ENCODE results near the gene CDCA8. TPM values are rescaled to one million over a fixed set of nuclear protein-coding genes. Genes with fewer than 3 reads are reported as not detected.

Gene CDCA8
- total and polyA plus RNA-seq, 9 of the 15 experiments (the other 6 are each of a cell fraction or from before 2014, with no cell fraction given) = 26.4 to 148 (median 81.8) TPM

DNA sequence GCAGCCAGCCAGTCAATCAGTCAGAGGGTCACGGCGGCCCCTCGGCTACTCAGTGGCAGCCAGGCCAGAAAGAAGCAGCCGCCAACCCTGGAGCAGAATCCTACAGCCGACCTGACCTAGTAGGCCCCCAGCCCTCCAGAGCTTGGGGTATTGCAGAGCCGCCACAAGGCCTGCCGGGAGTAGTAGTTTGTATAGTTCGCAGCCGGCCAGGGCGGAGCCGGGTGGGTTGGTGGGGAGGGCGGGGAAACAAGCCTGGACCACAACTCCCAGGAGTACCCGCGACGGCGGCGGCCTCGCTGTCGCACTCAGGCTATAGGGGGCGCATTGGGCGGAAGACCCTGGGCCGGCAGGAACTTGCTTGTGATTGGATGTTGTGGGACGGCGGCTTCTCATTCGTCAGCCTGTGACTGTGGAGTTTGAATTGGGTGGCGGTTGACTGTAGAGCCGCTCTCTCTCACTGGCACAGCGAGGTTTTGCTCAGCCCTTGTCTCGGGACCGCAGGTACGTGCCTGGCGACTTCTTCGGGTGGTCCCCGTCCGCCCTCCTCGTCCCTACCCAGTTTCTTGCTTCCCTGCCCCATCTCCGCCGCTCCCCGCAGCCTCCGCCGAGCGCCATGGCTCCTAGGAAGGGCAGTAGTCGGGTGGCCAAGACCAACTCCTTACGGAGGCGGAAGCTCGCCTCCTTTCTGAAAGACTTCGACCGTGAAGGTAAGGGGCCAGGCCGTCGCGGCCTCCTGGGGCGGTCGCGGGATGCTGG is at the start of gene CDCA8 (continued):
- TF ChIP-seq, protein P1, sequence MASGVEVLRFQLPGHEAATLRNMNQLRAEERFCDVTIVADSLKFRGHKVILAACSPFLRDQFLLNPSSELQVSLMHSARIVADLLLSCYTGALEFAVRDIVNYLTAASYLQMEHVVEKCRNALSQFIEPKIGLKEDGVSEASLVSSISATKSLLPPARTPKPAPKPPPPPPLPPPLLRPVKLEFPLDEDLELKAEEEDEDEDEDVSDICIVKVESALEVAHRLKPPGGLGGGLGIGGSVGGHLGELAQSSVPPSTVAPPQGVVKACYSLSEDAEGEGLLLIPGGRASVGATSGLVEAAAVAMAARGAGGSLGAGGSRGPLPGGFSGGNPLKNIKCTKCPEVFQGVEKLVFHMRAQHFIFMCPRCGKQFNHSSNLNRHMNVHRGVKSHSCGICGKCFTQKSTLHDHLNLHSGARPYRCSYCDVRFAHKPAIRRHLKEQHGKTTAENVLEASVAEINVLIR (CRISPR knock-in tag; IDR thresholded peaks at IDR 0.05) = peak; percentile 81
- TF ChIP-seq, protein P2, sequence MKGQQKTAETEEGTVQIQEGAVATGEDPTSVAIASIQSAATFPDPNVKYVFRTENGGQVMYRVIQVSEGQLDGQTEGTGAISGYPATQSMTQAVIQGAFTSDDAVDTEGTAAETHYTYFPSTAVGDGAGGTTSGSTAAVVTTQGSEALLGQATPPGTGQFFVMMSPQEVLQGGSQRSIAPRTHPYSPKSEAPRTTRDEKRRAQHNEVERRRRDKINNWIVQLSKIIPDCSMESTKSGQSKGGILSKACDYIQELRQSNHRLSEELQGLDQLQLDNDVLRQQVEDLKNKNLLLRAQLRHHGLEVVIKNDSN (CRISPR knock-in tag; IDR thresholded peaks at IDR 0.05) = peak; percentile 48
- peak; percentile 71 for TF ChIP-seq POU5F1 (IDR thresholded peaks at IDR 0.05; ENCODE audit: borderline replicate concordance, low read depth, low read length, partially characterized antibody)
- TF ChIP-seq, protein P3, sequence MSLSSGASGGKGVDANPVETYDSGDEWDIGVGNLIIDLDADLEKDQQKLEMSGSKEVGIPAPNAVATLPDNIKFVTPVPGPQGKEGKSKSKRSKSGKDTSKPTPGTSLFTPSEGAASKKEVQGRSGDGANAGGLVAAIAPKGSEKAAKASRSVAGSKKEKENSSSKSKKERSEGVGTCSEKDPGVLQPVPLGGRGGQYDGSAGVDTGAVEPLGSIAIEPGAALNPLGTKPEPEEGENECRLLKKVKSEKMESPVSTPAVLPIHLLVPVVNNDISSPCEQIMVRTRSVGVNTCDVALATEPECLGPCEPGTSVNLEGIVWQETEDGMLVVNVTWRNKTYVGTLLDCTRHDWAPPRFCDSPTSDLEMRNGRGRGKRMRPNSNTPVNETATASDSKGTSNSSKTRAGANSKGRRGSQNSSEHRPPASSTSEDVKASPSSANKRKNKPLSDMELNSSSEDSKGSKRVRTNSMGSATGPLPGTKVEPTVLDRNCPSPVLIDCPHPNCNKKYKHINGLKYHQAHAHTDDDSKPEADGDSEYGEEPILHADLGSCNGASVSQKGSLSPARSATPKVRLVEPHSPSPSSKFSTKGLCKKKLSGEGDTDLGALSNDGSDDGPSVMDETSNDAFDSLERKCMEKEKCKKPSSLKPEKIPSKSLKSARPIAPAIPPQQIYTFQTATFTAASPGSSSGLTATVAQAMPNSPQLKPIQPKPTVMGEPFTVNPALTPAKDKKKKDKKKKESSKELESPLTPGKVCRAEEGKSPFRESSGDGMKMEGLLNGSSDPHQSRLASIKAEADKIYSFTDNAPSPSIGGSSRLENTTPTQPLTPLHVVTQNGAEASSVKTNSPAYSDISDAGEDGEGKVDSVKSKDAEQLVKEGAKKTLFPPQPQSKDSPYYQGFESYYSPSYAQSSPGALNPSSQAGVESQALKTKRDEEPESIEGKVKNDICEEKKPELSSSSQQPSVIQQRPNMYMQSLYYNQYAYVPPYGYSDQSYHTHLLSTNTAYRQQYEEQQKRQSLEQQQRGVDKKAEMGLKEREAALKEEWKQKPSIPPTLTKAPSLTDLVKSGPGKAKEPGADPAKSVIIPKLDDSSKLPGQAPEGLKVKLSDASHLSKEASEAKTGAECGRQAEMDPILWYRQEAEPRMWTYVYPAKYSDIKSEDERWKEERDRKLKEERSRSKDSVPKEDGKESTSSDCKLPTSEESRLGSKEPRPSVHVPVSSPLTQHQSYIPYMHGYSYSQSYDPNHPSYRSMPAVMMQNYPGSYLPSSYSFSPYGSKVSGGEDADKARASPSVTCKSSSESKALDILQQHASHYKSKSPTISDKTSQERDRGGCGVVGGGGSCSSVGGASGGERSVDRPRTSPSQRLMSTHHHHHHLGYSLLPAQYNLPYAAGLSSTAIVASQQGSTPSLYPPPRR (CRISPR knock-in tag; IDR thresholded peaks at IDR 0.05; ENCODE audit: borderline replicate concordance) = 0 out of 2 replicates have a peak, but pooled peaks have one; percentile 76
- TF ChIP-seq RNF2 (IDR thresholded peaks at IDR 0.05) = peak; percentile 54; the same call in 1 of the 2 replicates
- TF ChIP-seq ZNF282 (CRISPR knock-in tag; IDR thresholded peaks at IDR 0.05) = 0 out of 2 replicates have a peak, but pooled peaks have one; percentile 90
- peak; percentile 68 for TF ChIP-seq CC2D1A (IDR thresholded peaks at IDR 0.05)
- TF ChIP-seq POLR2H (tag; IDR thresholded peaks at IDR 0.05; ENCODE audit: low read depth) = 0 out of 2 replicates have a peak, but pooled peaks have one; percentile 57
- peak; percentile 82; the same call in 1 of the 2 replicates for TF ChIP-seq ATF7 (IDR thresholded peaks at IDR 0.05)
- TF ChIP-seq PCBP1 (IDR thresholded peaks at IDR 0.05; ENCODE audit: low read depth, low read length, poor library complexity, severe bottlenecking) = peak; percentile 70
- no peak for TF ChIP-seq ZKSCAN8 (CRISPR knock-in tag; IDR thresholded peaks at IDR 0.05)
- TF ChIP-seq, protein P4, sequence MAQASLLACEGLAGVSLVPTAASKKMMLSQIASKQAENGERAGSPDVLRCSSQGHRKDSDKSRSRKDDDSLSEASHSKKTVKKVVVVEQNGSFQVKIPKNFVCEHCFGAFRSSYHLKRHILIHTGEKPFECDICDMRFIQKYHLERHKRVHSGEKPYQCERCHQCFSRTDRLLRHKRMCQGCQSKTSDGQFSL (CRISPR knock-in tag; IDR thresholded peaks at IDR 0.05) = peak; percentile 51
- TF ChIP-seq, protein P4 (tag; IDR thresholded peaks at IDR 0.05) = no peak; a peak in 1 of 4 replicates
- TF ChIP-seq MTA1 (IDR thresholded peaks at IDR 0.05; ENCODE audit: borderline replicate concordance) = peak; percentile 90
- TF ChIP-seq ZZZ3 (IDR thresholded peaks at IDR 0.05) = no peak
- TF ChIP-seq, protein P5, sequence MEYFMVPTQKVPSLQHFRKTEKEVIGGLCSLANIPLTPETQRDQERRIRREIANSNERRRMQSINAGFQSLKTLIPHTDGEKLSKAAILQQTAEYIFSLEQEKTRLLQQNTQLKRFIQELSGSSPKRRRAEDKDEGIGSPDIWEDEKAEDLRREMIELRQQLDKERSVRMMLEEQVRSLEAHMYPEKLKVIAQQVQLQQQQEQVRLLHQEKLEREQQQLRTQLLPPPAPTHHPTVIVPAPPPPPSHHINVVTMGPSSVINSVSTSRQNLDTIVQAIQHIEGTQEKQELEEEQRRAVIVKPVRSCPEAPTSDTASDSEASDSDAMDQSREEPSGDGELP (CRISPR knock-in tag; IDR thresholded peaks at IDR 0.05; ENCODE audit: borderline replicate concordance) = peak; percentile 71
- TF ChIP-seq KDM4B (IDR thresholded peaks at IDR 0.05; ENCODE audit: borderline replicate concordance in 2 of 2, low read depth in 1 of 2) = peak in 1 of 2 experiments; percentile 89; a peak in 2 of 4 replicates

Data from K562 (cell line).